IMR-90 (cell line): ENCODE measurements around the gene NRF1. TPM values are rescaled to one million over a fixed set of nuclear protein-coding genes. Genes with fewer than 3 reads are reported as not detected.

Experiments
- ATAC-seq: fragments of 200-7000 bp; cut with Tn5 transposase; 2 replicates; pipeline ENCODE4 v1.9.1; 2020; ENCODE audit warnings: low read depth, mild to moderate bottlenecking, moderate library complexity
- BruUV-seq: library from RNA; stranded (reverse); fragments of 400-500 nt; replicated peaks from 2 replicates; lab custom pipeline; 2021; lab: Mats Ljungman, UMichigan
- CTCF ChIA-PET: fragments of 300-600 bp; formaldehyde crosslinking; extraction: SDS; loops from one replicate; lab custom pipeline; 2021; ENCODE audit warnings: antibody characterized with exemption; lab: Yijun Ruan, JAX
- POLR2A ChIA-PET: fragments of 300-600 bp; sonication (Branson Sonifier 250); formaldehyde crosslinking; loops from one replicate; lab custom pipeline; 2022; ENCODE audit warnings: antibody characterized with exemption; ENCODE audit not compliant: unreplicated experiment; lab: Charles Lee
- DNase-seq: peaks from one replicate; pipeline ENCODE4 v3.0.0; 2013
- H2AFZ ChIP-seq: replicated peaks from 2 replicates; pipeline ENCODE3; 2013; ENCODE audit warnings: low read length, mild to moderate bottlenecking; ENCODE audit not compliant: poor library complexity
- H2AK5ac ChIP-seq: 2 replicates; pipeline ENCODE4 v1.6.1; 2013; ENCODE audit warnings: low read depth, low read length, inconsistent platforms
- H2AK9ac ChIP-seq: replicated peaks from 2 replicates; pipeline ENCODE3; 2013; ENCODE audit warnings: mild to moderate bottlenecking, low read depth, low read length, moderate library complexity; ENCODE audit not compliant: poor library complexity
- H2BK120ac ChIP-seq: 2 replicates; pipeline ENCODE4 v1.6.1; 2013; ENCODE audit warnings: low read depth, low read length, inconsistent platforms
- H2BK15ac ChIP-seq: 3 replicates; pipeline ENCODE4 v1.6.1; 2013; ENCODE audit warnings: low read depth, low read length, inconsistent platforms
- H2BK20ac ChIP-seq: 2 replicates; pipeline ENCODE4 v1.6.1; 2013; ENCODE audit warnings: low read depth, mild to moderate bottlenecking, inconsistent platforms, low read length, moderate library complexity
- H2BK5ac ChIP-seq: 2 replicates; pipeline ENCODE4 v1.6.1; 2013; ENCODE audit warnings: mild to moderate bottlenecking, low read depth, low read length, inconsistent platforms; ENCODE audit not compliant: poor library complexity, severe bottlenecking
- H3K14ac ChIP-seq: replicated peaks from 2 replicates; pipeline ENCODE4 v1.6.1; 2013; ENCODE audit warnings: low read depth, low read length, inconsistent platforms
- H3K18ac ChIP-seq: 2 replicates; pipeline ENCODE4 v1.6.1; 2013; ENCODE audit warnings: low read depth, low read length, control low read depth
- H3K23ac ChIP-seq: 2 replicates; pipeline ENCODE4 v1.6.1; 2013; ENCODE audit warnings: low read depth, low read length, inconsistent platforms
- H3K27ac ChIP-seq: 2 replicates; pipeline ENCODE4 v1.5.1; 2013; ENCODE audit warnings: mild to moderate bottlenecking, control low read depth, low read length; ENCODE audit not compliant: insufficient read depth
- H3K27me3 ChIP-seq: 2 replicates; pipeline ENCODE4 v1.6.1; 2013; ENCODE audit warnings: low read length; ENCODE audit not compliant: control insufficient read depth, insufficient read depth
- H3K36me3 ChIP-seq: 2 replicates; pipeline ENCODE4 v1.6.1; 2013; ENCODE audit warnings: low read length, mixed read lengths; ENCODE audit not compliant: control insufficient read depth, insufficient read depth
- H3K4ac ChIP-seq: 2 replicates; pipeline ENCODE4 v1.6.1; 2013; ENCODE audit warnings: low read depth, low read length, inconsistent platforms
- H3K4me1 ChIP-seq: 2 replicates; pipeline ENCODE4 v1.6.1; 2013; ENCODE audit warnings: low read length, mixed read lengths; ENCODE audit not compliant: control insufficient read depth, insufficient read depth
- H3K4me2 ChIP-seq: 2 replicates; pipeline ENCODE4 v1.6.1; 2013; ENCODE audit warnings: low read depth, mild to moderate bottlenecking, control low read depth, low read length, moderate library complexity
- H3K4me3 ChIP-seq: 2 replicates; pipeline ENCODE4 v1.5.1; 2013; ENCODE audit warnings: low read depth, mild to moderate bottlenecking, control low read depth, low read length, moderate library complexity; ENCODE audit not compliant: insufficient read depth
- H3K56ac ChIP-seq: 2 replicates; pipeline ENCODE4 v1.6.1; 2013; ENCODE audit warnings: low read length, inconsistent platforms; ENCODE audit not compliant: insufficient read depth; ENCODE audit errors: extremely low read depth
- H3K79me1 ChIP-seq, 2 experiments: 2 replicates each; pipeline ENCODE4 v1.6.1; 2013; ENCODE audit warnings: low read length in 2 of 2, inconsistent platforms in 1 of 2, low read depth in 1 of 2
- H3K9ac ChIP-seq: 2 replicates; pipeline ENCODE4 v1.6.1; 2013; ENCODE audit warnings: low read depth, low read length, control low read depth
- H3K9me1 ChIP-seq: 2 replicates; pipeline ENCODE4 v1.6.1; 2013; ENCODE audit warnings: low read length, inconsistent platforms; ENCODE audit not compliant: insufficient read depth
- H3K9me3 ChIP-seq: 2 replicates; pipeline ENCODE4 v1.6.1; 2013; ENCODE audit warnings: low read length; ENCODE audit not compliant: control insufficient read depth, insufficient read depth
- H4K20me1 ChIP-seq: 2 replicates; pipeline ENCODE4 v1.6.1; 2013; ENCODE audit warnings: low read length, inconsistent platforms; ENCODE audit not compliant: insufficient read depth
- H4K5ac ChIP-seq: 2 replicates; pipeline ENCODE4 v1.6.1; 2013; ENCODE audit warnings: mild to moderate bottlenecking, low read depth, low read length, control low read depth
- H4K8ac ChIP-seq, 2 experiments: 2 replicates each; pipeline ENCODE4 v1.6.1; 2013; ENCODE audit warnings: low read depth in 2 of 2, low read length in 2 of 2, control low read depth in 1 of 2, inconsistent platforms in 1 of 2
- H4K91ac ChIP-seq: 2 replicates; pipeline ENCODE4 v1.6.1; 2013; ENCODE audit warnings: low read depth, low read length, inconsistent platforms; ENCODE audit not compliant: insufficient read depth
- CHD1 ChIP-seq: IDR thresholded peaks from 2 replicates; pipeline ENCODE4 v1.6.1; 2012; ENCODE audit warnings: low read depth, low read length, improper control_type of control experiment
- CTCF ChIP-seq: conservative IDR thresholded peaks from 2 replicates; pipeline ENCODE4 v1.5.1; 2012; ENCODE audit warnings: mild to moderate bottlenecking, low read depth, low read length, improper control_type of control experiment
- ELK1 ChIP-seq: fragments of 150-350 bp; IDR thresholded peaks from 2 replicates; pipeline ENCODE4 v1.6.1; 2016; ENCODE audit warnings: low read depth, mild to moderate bottlenecking, low read length, moderate library complexity, borderline replicate concordance
- MAFK ChIP-seq: IDR thresholded peaks from 2 replicates; pipeline ENCODE4 v1.6.1; 2012; ENCODE audit warnings: low read depth, low read length, improper control_type of control experiment
- POLR2A ChIP-seq: IDR thresholded peaks from 2 replicates; pipeline ENCODE4 v1.6.1; 2012; ENCODE audit warnings: mild to moderate bottlenecking, low read depth, low read length
- RAD21 ChIP-seq: IDR thresholded peaks from 2 replicates; pipeline ENCODE4 v1.6.1; 2012; ENCODE audit warnings: low read length, improper control_type of control experiment
- RCOR1 ChIP-seq: IDR thresholded peaks from 2 replicates; pipeline ENCODE4 v1.6.1; 2012; ENCODE audit warnings: mild to moderate bottlenecking, low read length, improper control_type of control experiment; ENCODE audit not compliant: insufficient replicate concordance
- SMC3 ChIP-seq: fragments of 150-350 bp; IDR thresholded peaks from 2 replicates; pipeline ENCODE4 v1.6.1; 2016; ENCODE audit warnings: low read depth, mild to moderate bottlenecking, antibody characterized with exemption, low read length, moderate library complexity
- USF2 ChIP-seq: fragments of 150-350 bp; IDR thresholded peaks from 2 replicates; pipeline ENCODE4 v1.6.1; 2017; ENCODE audit warnings: mild to moderate bottlenecking, antibody characterized with exemption, low read length, low read depth
- WGBS, 2 experiments: methylation state at CpG; one replicate each; pipeline versions ENCODE4 v1.1.5 to v1.1.7; 2013; ENCODE audit warnings: missing lambda C conversion rate in 2 of 2; ENCODE audit not compliant: insufficient read length in 1 of 2; ENCODE audit errors: extremely low coverage in 2 of 2; 5-methylcytosine and 5-hydroxymethylcytosine counted together
- dilution Hi-C: fragments of 300-500 bp; cut with HindIII; formaldehyde crosslinking; loops from one replicate; pipeline ENCODE4 v1.14.3; 2018; ENCODE audit warnings: low sequenced_read_pairs; ENCODE audit not compliant: unreplicated experiment
- in situ Hi-C: fragments of 300-500 bp; cut with MboI; formaldehyde crosslinking; loops from 3 replicates; pipeline ENCODE4 v1.14.3; 2019; ENCODE audit warnings: low sequenced_read_pairs, inconsistent platforms, mixed read lengths
- intact Hi-C: fragments of 100-400 bp; cut with micrococcal nuclease; formaldehyde crosslinking; loops from 2 replicates; pipeline ENCODE4 v1.10.0; 2022
- polyA plus RNA-seq, 3 experiments: library from polyadenylated mRNA; depleted of rRNA; stranded (reverse); fragments of >200 nt; gene quantifications; 2 replicates each; pipeline ENCODE4 v1.2.3, GENCODE V29; 2012; ENCODE audit warnings: low replicate concordance in 1 of 3
- total RNA-seq: library from RNA; depleted of rRNA; stranded (reverse); fragments of >200 nt; gene quantifications from 2 replicates; pipeline ENCODE4 v1.2.3, GENCODE V29; 2012

The NRF1 gene
- total and polyA plus RNA-seq, 2 of the 4 experiments (the other 2 are of a cell fraction), result 11.4 to 15.8 TPM

- TF ChIP-seq RAD21, result no peak
- no peak for TF ChIP-seq CHD1
Measured at GRCh38 chr7:129781928-129782817, 170.7 kb downstream of the NRF1 start (continued).

- H4K8ac ChIP-seq, result no peak overlapping the region
- no peak overlapping the region for H3K56ac ChIP-seq
- ChIA-PET CTCF (no interaction called here), POLR2A (no interaction called here)
- peaks cover 94% of the 10 kb centered on the region for H3K27me3 ChIP-seq
- H3K79me1 ChIP-seq, result no peaks in the 10 kb centered on the region
- in situ Hi-C loops, result no loop called here
- no peak overlapping the region for H4K91ac ChIP-seq
- H4K20me1 ChIP-seq, result peaks cover 38% of the 10 kb centered on the region
- no peak overlapping the region for H3K27ac ChIP-seq
- H3K4ac ChIP-seq, result no peak overlapping the region
- no TSS peak for BruUV-seq
- H2AFZ ChIP-seq, result peak overlapping the region; percentile 1
- no peak overlapping the region for H3K4me2 ChIP-seq
- TF ChIP-seq MAFK (no peak), RAD21 (no peak), SMC3 (no peak), ELK1 (no peak), USF2 (no peak), POLR2A (no peak), RCOR1 (no peak), CTCF (no peak)
- WGBS, 2 experiments, result 8% methylated on average over 19 of the region's 42 CpGs; no CpG with 5 or more reads in 1 of the 2 experiments
- no peak overlapping the region for H3K9ac ChIP-seq
- no peak overlapping the region for H3K18ac ChIP-seq
- peaks cover 2% of the 10 kb centered on the region; the same call in 1 of the 2 replicates for H3K4me1 ChIP-seq
- H3K4me3 ChIP-seq, result no peak overlapping the region
- dilution Hi-C loops, result no loop called here
- H3K9me1 ChIP-seq, result no peaks in the 10 kb centered on the region
- no peak overlapping the region for H2AK9ac ChIP-seq
- H3K23ac ChIP-seq, result peak overlapping the region; percentile 7; the same call in 1 of the 2 replicates
- intact Hi-C loops, result no loop called here
- H2BK20ac ChIP-seq, result no peak overlapping the region
- H2AK5ac ChIP-seq, result no peak overlapping the region
- no peak overlapping the region for H2BK15ac ChIP-seq
- H4K5ac ChIP-seq, result no peak overlapping the region
- H2BK5ac ChIP-seq, result no peak overlapping the region
- ATAC-seq (no peak), DNase-seq (no peak)
- H3K9me3 ChIP-seq, result peaks cover 11% of the 10 kb centered on the region
- H2BK120ac ChIP-seq, result no peak overlapping the region
- no peak overlapping the region for H3K14ac ChIP-seq
- no peaks in the 10 kb centered on the region for H3K36me3 ChIP-seq
Measured at GRCh38 chr7:129782818-129783583, 171.5 kb downstream of the NRF1 start.
